TTC549 (cell line): Measurements from ENCODE around the gene TSHB.
A peak's percentile ranks its signal among the peaks of the same experiment; 100 is the strongest.
"Not testable (repeated sequence)": the region's sequence is repeated elsewhere in the genome, so short reads cannot be mapped to it uniquely, and the experiment has no call there.

Experiments used
- FAIRE-seq: peaks from 2 replicates; lab custom pipeline; 2012; peaks lifted over from hg19 to GRCh38; lab: Jason Lieb, UNC

Gene TSHB

GRCh38 chr1:115029526-115029925, at the start of gene TSHB:
Gene TSHB, plus strand, starts transcription at chr1:115029826. Its CDS starts 3,537 bp downstream, at chr1:115033363.
- FAIRE-seq = no peak

GRCh38 chr1:114982251-114982650, 47.4 kb upstream of the TSHB start:
- FAIRE-seq = no peak

- FAIRE-seq = no peak
Observed at GRCh38 chr1:114986286-114986685, 43.3 kb upstream of the TSHB start.

GRCh38 chr1:114988095-114988494, 41.5 kb upstream of the TSHB start:
- no peak for FAIRE-seq

- FAIRE-seq = no peak
Observed at GRCh38 chr1:114997510-114998289, 31.9 kb upstream of the TSHB start.

GRCh38 chr1:115006191-115006590, 23.4 kb upstream of the TSHB start:
- no peak for FAIRE-seq

GRCh38 chr1:115012006-115012405, 17.6 kb upstream of the TSHB start:
- FAIRE-seq = no peak

GRCh38 chr1:115012434-115012833, 17.2 kb upstream of the TSHB start:
- no peak for FAIRE-seq

GRCh38 chr1:115013792-115014191, 15.8 kb upstream of the TSHB start:
- FAIRE-seq = no peak

GRCh38 chr1:115019549-115019948, 10.1 kb upstream of the TSHB start:
- not testable (repeated sequence) for FAIRE-seq

GRCh38 chr1:115021145-115021544, 8.5 kb upstream of the TSHB start:
- no peak for FAIRE-seq

GRCh38 chr1:115023593-115023992, 6.0 kb upstream of the TSHB start:
- FAIRE-seq = no peak

GRCh38 chr1:115031595-115031994, 2.0 kb downstream of the TSHB start:
- no peak for FAIRE-seq

GRCh38 chr1:115035652-115036051, 6.0 kb downstream of the TSHB start:
- no peak for FAIRE-seq

GRCh38 chr1:115036814-115037507, 7.3 kb downstream of the TSHB start:
- no peak for FAIRE-seq

GRCh38 chr1:115040501-115040900, 10.9 kb downstream of the TSHB start:
- FAIRE-seq = no peak

GRCh38 chr1:115041654-115042053, 12.0 kb downstream of the TSHB start:
- no peak for FAIRE-seq

- no peak for FAIRE-seq
Observed at GRCh38 chr1:115046751-115047150, 17.1 kb downstream of the TSHB start.

- FAIRE-seq = no peak
Observed at GRCh38 chr1:115051850-115052249, 22.2 kb downstream of the TSHB start.

GRCh38 chr1:115052454-115053083, 22.9 kb downstream of the TSHB start:
- FAIRE-seq = peak; percentile 51

- FAIRE-seq = no peak
Observed at GRCh38 chr1:115056395-115056798, 26.8 kb downstream of the TSHB start.

GRCh38 chr1:115057661-115058254, 28.1 kb downstream of the TSHB start:
- no peak for FAIRE-seq

GRCh38 chr1:115059316-115059715, 29.7 kb downstream of the TSHB start:
- FAIRE-seq = no peak
